Measurements from ENCODE around the gene ST6GALNAC6. TPM values are rescaled to one million over a fixed set of nuclear protein-coding genes. Genes with fewer than 3 reads are reported as not detected.
"Not testable (repeated sequence)": the region's sequence is repeated elsewhere in the genome, so short reads cannot be mapped to it uniquely, and the experiment has no call there.

The ST6GALNAC6 gene
- total RNA-seq, 1 experiment from 2014 or later, result 24.5 TPM

DNA sequence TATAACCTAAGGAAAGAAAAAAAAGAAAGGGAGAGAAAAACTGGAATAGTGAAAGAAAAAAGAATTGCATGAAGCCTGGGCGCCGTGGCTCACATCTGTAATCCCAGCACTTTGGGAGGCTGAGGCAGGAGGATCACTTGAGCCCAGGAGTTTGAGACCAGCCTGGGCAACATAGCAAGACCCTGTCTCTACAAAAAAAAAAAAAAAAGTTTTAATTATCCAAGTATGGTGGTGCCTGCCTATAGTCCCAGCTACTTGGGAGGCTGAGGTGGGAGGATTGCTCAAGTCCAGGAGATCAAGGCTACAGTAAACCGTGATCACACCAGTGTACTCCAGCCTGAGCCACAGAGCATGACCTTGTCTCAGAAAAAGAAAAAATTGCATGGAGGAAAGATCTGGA, 17.7 kb downstream of the ST6GALNAC6 start:
- H3K4me3 ChIP-seq (replicated peaks in 1 of 2; ENCODE audit: low read depth in 1 of 2, low read length in 2 of 2); H3K9me2 ChIP-seq (ENCODE audit: insufficient read depth); H3K4me2 ChIP-seq (ENCODE audit: low read length); H3K79me2 ChIP-seq (ENCODE audit: insufficient read depth, low read length); H3K27ac ChIP-seq (ENCODE audit: low read depth, low read length); intact Hi-C loops (cut with micrococcal nuclease); H3K27me3 ChIP-seq (ENCODE audit: insufficient read depth, low read length); RAD21 ChIA-PET (ENCODE audit: low non-redundant PET in 1 of 2, low total read pairs in 2 of 2, uncharacterized antibody in 2 of 2, unreplicated experiment in 2 of 2); DNase-seq (ENCODE audit: low read depth, low spot score); H2AFZ ChIP-seq (ENCODE audit: low read depth, low read length, poor library complexity, severe bottlenecking); H3K9ac ChIP-seq (ENCODE audit: low read length); BruUV-seq (replicated peaks); H3K36me3 ChIP-seq (ENCODE audit: control insufficient read depth in 1 of 2, insufficient read depth in 2 of 2, low read length in 2 of 2); ATAC-seq; H4K20me1 ChIP-seq (ENCODE audit: insufficient read depth); H3K9me3 ChIP-seq (ENCODE audit: control insufficient read depth in 1 of 2, insufficient read depth in 1 of 2, low read depth in 1 of 2, low read length in 2 of 2): not testable (repeated sequence)
- POLR2A ChIA-PET, result interaction anchor here (1.1 kb wide), 1 partner anchor 36 kb away, joined by 4 read pairs; no protein-coding TSS in a partner anchor
- H3K4me1 ChIP-seq (ENCODE audit: control insufficient read depth in 1 of 2, insufficient read depth in 2 of 2, low read length in 2 of 2), result peaks cover 23 to 38% of the 10 kb centered on the region in 2 experiments
- CTCF ChIA-PET, result interaction anchor here (0.9 to 2.8 kb wide), 3 partner anchors 12 to 236 kb away, joined by 5 to 9 read pairs (median 5); no protein-coding TSS in a partner anchor

DNA sequence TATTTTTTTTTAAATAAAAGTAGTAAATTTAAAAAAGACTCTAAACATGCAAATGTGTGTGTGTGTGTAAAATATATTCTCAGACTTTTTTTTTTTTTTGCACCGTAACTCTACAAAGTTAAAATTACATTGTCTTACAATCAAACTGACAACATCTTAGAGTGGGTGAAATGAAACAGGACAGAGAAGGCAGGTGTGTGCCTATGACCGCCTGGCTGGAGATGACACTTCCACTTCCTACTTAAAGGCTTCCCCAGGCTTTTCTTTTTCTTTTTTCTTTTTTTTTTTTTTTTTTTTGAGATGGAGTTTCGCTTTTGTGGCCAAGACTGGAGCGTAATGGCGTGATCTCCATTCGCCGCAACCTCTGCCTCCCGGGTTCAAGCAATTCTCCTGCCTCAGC, 19.3 kb downstream of the ST6GALNAC6 start:
- ChIA-PET POLR2A (no interaction called here), CTCF (no interaction called here), RAD21 (ENCODE audit: low non-redundant PET in 1 of 2, low total read pairs in 2 of 2, uncharacterized antibody in 2 of 2, unreplicated experiment in 2 of 2) (no interaction called here)
- no TSS peak for BruUV-seq (replicated peaks)
- TF ChIP-seq, protein P1, sequence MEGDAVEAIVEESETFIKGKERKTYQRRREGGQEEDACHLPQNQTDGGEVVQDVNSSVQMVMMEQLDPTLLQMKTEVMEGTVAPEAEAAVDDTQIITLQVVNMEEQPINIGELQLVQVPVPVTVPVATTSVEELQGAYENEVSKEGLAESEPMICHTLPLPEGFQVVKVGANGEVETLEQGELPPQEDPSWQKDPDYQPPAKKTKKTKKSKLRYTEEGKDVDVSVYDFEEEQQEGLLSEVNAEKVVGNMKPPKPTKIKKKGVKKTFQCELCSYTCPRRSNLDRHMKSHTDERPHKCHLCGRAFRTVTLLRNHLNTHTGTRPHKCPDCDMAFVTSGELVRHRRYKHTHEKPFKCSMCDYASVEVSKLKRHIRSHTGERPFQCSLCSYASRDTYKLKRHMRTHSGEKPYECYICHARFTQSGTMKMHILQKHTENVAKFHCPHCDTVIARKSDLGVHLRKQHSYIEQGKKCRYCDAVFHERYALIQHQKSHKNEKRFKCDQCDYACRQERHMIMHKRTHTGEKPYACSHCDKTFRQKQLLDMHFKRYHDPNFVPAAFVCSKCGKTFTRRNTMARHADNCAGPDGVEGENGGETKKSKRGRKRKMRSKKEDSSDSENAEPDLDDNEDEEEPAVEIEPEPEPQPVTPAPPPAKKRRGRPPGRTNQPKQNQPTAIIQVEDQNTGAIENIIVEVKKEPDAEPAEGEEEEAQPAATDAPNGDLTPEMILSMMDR (IDR thresholded peaks at IDR 0.05 in 2 of 3, conservative IDR thresholded peaks at IDR 0.05 in 1 of 3; ENCODE audit: borderline replicate concordance in 1 of 3, insufficient read depth in 1 of 3, low read depth in 2 of 3, low read length in 2 of 3), result no peak
- TF ChIP-seq JUND (IDR thresholded peaks at IDR 0.05), result no peak
- TF ChIP-seq CBX3 (IDR thresholded peaks at IDR 0.05; ENCODE audit: low read depth), result no peak
- TF ChIP-seq, protein P2, sequence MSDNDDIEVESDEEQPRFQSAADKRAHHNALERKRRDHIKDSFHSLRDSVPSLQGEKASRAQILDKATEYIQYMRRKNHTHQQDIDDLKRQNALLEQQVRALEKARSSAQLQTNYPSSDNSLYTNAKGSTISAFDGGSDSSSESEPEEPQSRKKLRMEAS (IDR thresholded peaks at IDR 0.05), result no peak
- TF ChIP-seq FOSL1 (IDR thresholded peaks at IDR 0.05; ENCODE audit: low read depth), result no peak
- H3K79me2 ChIP-seq (ENCODE audit: insufficient read depth, low read length), result no peaks in the 10 kb centered on the region; the same call in 1 of the 2 replicates
- intact Hi-C loops (cut with micrococcal nuclease), result no loop called here
- no peaks in the 10 kb centered on the region for H3K9me3 ChIP-seq (ENCODE audit: control insufficient read depth in 1 of 2, insufficient read depth in 1 of 2, low read depth in 1 of 2, low read length in 2 of 2)
- no peaks in the 10 kb centered on the region for H4K20me1 ChIP-seq (ENCODE audit: insufficient read depth)
- no peak for ATAC-seq
- H3K4me1 ChIP-seq (ENCODE audit: control insufficient read depth in 1 of 2, insufficient read depth in 2 of 2, low read length in 2 of 2), result peaks cover 22 to 52% of the 10 kb centered on the region in 2 experiments
- no peak overlapping the region for H3K9ac ChIP-seq (ENCODE audit: low read length)
- no peaks in the 10 kb centered on the region for H3K27me3 ChIP-seq (ENCODE audit: insufficient read depth, low read length)
- H3K4me2 ChIP-seq (ENCODE audit: low read length), result no peak overlapping the region
- H3K36me3 ChIP-seq (ENCODE audit: control insufficient read depth in 1 of 2, insufficient read depth in 2 of 2, low read length in 2 of 2), result no peaks in the 10 kb centered on the region
- no peaks in the 10 kb centered on the region for H3K9me2 ChIP-seq (ENCODE audit: insufficient read depth)
- H3K27ac ChIP-seq (ENCODE audit: low read depth, low read length), result no peak overlapping the region
- no peak for DNase-seq (ENCODE audit: low read depth, low spot score)
- no peak overlapping the region for H3K4me3 ChIP-seq (replicated peaks in 1 of 2; ENCODE audit: low read depth in 1 of 2, low read length in 2 of 2)
- H2AFZ ChIP-seq (ENCODE audit: low read depth, low read length, poor library complexity, severe bottlenecking), result no peak overlapping the region
